ENCODE measurements around the gene CCDC169. TPM values are rescaled to one million over a fixed set of nuclear protein-coding genes. Genes with fewer than 3 reads are reported as not detected.

Gene CCDC169
- total RNA-seq, 4 donors from 2014 or later: 0.22 to 0.51 TPM; not detected in 2

GRCh38 chr13:36248700-36249099 lies 48.9 kb downstream of the CCDC169 start:
- TF ChIP-seq CTCF (IDR thresholded peaks at IDR 0.05; ENCODE audit: low read depth): no peak

GRCh38 chr13:36244990-36245389 lies 52.6 kb downstream of the CCDC169 start:
- TF ChIP-seq CTCF (IDR thresholded peaks at IDR 0.05; ENCODE audit: low read depth): no peak

GRCh38 chr13:36244073-36244472 lies 53.5 kb downstream of the CCDC169 start:
- TF ChIP-seq CTCF (IDR thresholded peaks at IDR 0.05; ENCODE audit: low read depth): no peak

- TF ChIP-seq CTCF (IDR thresholded peaks at IDR 0.05; ENCODE audit: low read depth): no peak
These were observed 54.9 kb downstream of the CCDC169 start for GRCh38 chr13:36242761-36243160.

- no peak for TF ChIP-seq CTCF (IDR thresholded peaks at IDR 0.05; ENCODE audit: low read depth)
These were observed 66.4 kb downstream of the CCDC169 start for GRCh38 chr13:36231236-36231635.

GRCh38 chr13:36224730-36225129 lies 72.9 kb downstream of the CCDC169 start:
- TF ChIP-seq CTCF (IDR thresholded peaks at IDR 0.05; ENCODE audit: low read depth): no peak

- TF ChIP-seq CTCF (IDR thresholded peaks at IDR 0.05; ENCODE audit: low read depth): no peak
These were observed 77.7 kb downstream of the CCDC169 start for GRCh38 chr13:36219883-36220282.
